Uterus (tissue), 2 donors: ENCODE results near the gene ZNF717.
"Not testable (repeated sequence)": the region's sequence is repeated elsewhere in the genome, so short reads cannot be mapped to it uniquely, and the experiment has no call there.

Experiments
- POLR2A ChIP-seq, 2 donors: fragments of 450-650 bp; IDR thresholded peaks; one replicate each; pipeline ENCODE4 v1.6.1; 2016; ENCODE audit warnings: antibody characterized with exemption in 2 of 2, mild to moderate bottlenecking in 1 of 2, moderate library complexity in 1 of 2
- TF ChIP-seq, protein P1 (sequence below), 4 experiments: fragments of 200-600 bp in 2 of 4; fragments of 450-650 bp in 2 of 4; sonication (generic) in 2 of 4; IDR thresholded peaks; one replicate each; pipeline ENCODE4 v1.5.1; 2016 to 2019; ENCODE audit warnings: antibody characterized with exemption in 4 of 4, mild to moderate bottlenecking in 2 of 4, moderate library complexity in 1 of 4

DNA sequence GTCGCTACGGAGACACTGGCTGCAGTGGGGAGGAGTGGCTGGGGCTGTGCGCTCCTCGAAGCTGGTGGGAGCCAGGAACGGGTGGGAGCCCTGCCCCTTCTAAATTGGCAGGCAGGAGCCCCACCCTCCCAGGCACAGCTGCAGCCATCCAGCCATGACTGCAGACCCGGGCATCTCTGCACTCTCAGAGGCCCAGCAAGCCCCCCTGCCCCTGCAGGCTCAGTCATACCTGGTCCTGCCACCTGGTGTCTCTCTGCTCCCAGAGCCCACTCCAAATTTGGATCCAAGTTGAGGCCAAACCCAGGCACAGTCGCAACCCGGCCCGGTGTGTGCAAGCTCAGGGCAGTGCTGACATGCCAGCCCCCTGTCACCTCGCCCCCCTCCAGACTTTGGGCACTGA lies 13.7 kb downstream of the ZNF717 start:
- TF ChIP-seq, protein P1, sequence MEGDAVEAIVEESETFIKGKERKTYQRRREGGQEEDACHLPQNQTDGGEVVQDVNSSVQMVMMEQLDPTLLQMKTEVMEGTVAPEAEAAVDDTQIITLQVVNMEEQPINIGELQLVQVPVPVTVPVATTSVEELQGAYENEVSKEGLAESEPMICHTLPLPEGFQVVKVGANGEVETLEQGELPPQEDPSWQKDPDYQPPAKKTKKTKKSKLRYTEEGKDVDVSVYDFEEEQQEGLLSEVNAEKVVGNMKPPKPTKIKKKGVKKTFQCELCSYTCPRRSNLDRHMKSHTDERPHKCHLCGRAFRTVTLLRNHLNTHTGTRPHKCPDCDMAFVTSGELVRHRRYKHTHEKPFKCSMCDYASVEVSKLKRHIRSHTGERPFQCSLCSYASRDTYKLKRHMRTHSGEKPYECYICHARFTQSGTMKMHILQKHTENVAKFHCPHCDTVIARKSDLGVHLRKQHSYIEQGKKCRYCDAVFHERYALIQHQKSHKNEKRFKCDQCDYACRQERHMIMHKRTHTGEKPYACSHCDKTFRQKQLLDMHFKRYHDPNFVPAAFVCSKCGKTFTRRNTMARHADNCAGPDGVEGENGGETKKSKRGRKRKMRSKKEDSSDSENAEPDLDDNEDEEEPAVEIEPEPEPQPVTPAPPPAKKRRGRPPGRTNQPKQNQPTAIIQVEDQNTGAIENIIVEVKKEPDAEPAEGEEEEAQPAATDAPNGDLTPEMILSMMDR (IDR thresholded peaks at IDR 0.05) = not testable (repeated sequence)
- not testable (repeated sequence) for TF ChIP-seq POLR2A (IDR thresholded peaks at IDR 0.05)
